Hypothalamus (tissue), 51 donors: ENCODE measurements around the gene THUMPD1.
"Not testable (repeated sequence)": the region's sequence is repeated elsewhere in the genome, so short reads cannot be mapped to it uniquely, and the experiment has no call there.

Experiments
- DNase-seq, 51 donors: peaks; one replicate each; lab custom pipeline; 2025; lab: John Stamatoyannopoulos, UW

THUMPD1 gene

GRCh38 chr16:20701692-20702091 is 39.9 kb downstream of the THUMPD1 start:
- not testable (repeated sequence) for DNase-seq

- DNase-seq: no peak
These were observed 45.0 kb downstream of the THUMPD1 start for GRCh38 chr16:20696618-20697017.

- no peak for DNase-seq
These were observed 46.6 kb downstream of the THUMPD1 start for GRCh38 chr16:20695024-20695423.

- DNase-seq: not testable (repeated sequence)
These were observed 47.5 kb downstream of the THUMPD1 start for GRCh38 chr16:20694096-20694495.

- DNase-seq: no peak
These were observed 52.0 kb downstream of the THUMPD1 start for GRCh38 chr16:20689668-20690067.

GRCh38 chr16:20683812-20684211 is 57.8 kb downstream of the THUMPD1 start:
- no peak for DNase-seq
